ENCODE results near the gene ROCK2. TPM values are rescaled to one million over a fixed set of nuclear protein-coding genes. Genes with fewer than 3 reads are reported as not detected.

The ROCK2 gene
- total and polyA plus RNA-seq, 9 donors: 13.2 to 71.9 (median 47.7) TPM

DNA sequence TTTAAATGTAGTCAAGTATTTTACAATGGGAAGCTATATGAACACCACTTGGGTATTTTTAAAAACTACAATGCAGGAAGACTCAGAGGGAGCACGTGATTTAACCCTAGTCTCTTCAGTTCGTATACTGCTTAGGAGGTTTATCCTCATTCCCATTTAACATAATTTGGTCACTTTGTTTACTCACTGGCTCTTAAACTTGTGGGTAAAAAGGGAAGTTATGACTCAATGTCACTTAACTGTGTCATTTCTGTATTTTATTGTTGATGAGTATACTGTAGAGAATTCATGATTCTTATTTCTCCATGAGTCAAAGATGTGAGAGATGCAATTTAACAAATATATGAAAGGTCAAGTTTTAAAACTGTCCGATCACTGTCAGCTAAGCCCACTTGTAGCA lies 141.0 kb downstream of the ROCK2 start:
- H3K27ac ChIP-seq: no peak overlapping the region
- no peaks in the 10 kb centered on the region for H3K9me3 ChIP-seq
- no peak overlapping the region for H3K4me3 ChIP-seq
- DNase-seq: no peak
- 78 to 87% (median 84%) methylated on average over 3 of the region's 3 CpGs for WGBS, 3 donors
- H3K36me3 ChIP-seq: no peaks in the 10 kb centered on the region
- H3K4me1 ChIP-seq (ENCODE audit: insufficient read depth): no peaks in the 10 kb centered on the region
- TF ChIP-seq EP300 (IDR thresholded peaks at IDR 0.05) (no peak), POLR2A (IDR thresholded peaks at IDR 0.05) (no peak)
- TF ChIP-seq, protein P1, sequence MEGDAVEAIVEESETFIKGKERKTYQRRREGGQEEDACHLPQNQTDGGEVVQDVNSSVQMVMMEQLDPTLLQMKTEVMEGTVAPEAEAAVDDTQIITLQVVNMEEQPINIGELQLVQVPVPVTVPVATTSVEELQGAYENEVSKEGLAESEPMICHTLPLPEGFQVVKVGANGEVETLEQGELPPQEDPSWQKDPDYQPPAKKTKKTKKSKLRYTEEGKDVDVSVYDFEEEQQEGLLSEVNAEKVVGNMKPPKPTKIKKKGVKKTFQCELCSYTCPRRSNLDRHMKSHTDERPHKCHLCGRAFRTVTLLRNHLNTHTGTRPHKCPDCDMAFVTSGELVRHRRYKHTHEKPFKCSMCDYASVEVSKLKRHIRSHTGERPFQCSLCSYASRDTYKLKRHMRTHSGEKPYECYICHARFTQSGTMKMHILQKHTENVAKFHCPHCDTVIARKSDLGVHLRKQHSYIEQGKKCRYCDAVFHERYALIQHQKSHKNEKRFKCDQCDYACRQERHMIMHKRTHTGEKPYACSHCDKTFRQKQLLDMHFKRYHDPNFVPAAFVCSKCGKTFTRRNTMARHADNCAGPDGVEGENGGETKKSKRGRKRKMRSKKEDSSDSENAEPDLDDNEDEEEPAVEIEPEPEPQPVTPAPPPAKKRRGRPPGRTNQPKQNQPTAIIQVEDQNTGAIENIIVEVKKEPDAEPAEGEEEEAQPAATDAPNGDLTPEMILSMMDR (IDR thresholded peaks at IDR 0.05): no peak
- intact Hi-C loops (cut with DNase I): no loop called here
- no peaks in the 10 kb centered on the region for H3K27me3 ChIP-seq

DNA sequence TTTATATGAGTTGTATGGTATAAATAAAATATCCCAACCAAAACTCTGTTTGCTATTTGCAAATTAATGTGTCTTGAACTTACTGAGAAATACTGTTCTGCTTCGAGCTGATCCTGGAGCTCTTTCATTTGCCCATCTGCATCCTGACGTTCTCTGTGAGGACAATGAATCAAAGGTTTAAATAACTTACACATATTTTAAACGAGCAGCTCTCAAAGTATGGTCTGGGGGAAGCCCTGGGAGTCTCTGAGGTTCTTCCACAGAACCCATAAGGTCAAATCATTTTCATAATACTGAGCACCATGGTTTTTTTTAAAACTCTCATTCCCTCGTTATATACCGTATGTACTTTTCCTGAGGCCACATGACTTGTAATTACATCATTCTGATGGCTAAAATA lies 142.5 kb downstream of the ROCK2 start:
- intact Hi-C loops (cut with DNase I): no loop called here

DNA sequence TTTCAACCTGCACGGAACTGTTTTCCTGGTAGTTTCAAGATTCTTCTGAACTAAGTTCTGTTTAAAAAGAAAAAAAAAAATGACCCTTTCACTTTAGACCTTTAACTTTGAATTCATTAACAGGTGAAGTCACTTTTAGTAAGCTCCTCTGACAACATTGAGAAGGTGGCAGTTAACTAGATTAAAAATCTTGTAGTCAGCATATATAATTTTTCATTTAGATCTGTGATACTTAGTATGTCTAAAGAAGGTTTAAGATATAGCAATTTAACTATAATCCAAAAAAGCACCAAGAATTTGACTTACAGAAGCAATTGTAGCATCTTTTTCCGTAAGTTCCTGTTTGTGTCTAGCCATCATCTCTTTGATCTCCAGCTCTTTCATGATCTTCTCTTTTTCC lies 143.8 kb downstream of the ROCK2 start:
- intact Hi-C loops (cut with DNase I): no loop called here
- no peaks in the 10 kb centered on the region for H3K4me1 ChIP-seq (ENCODE audit: insufficient read depth)
- no peaks in the 10 kb centered on the region for H3K9me3 ChIP-seq
- no peak for DNase-seq
- no peak overlapping the region for H3K4me3 ChIP-seq
- TF ChIP-seq POLR2A (IDR thresholded peaks at IDR 0.05): no peak
- TF ChIP-seq, protein P1 (IDR thresholded peaks at IDR 0.05): no peak
- no peak for TF ChIP-seq EP300 (IDR thresholded peaks at IDR 0.05)
- no peaks in the 10 kb centered on the region for H3K36me3 ChIP-seq
- H3K27me3 ChIP-seq: no peaks in the 10 kb centered on the region
- 88 to 92% (median 89%) methylated on average over 2 of the region's 2 CpGs for WGBS, 3 donors
- no peak overlapping the region for H3K27ac ChIP-seq

More for the DNA sequence above, 142.5 kb downstream of the ROCK2 start:
- 63 to 78% (median 75%) methylated on average over 5 of the region's 5 CpGs for WGBS, 3 donors
- no peak for DNase-seq
- Histone ChIP-seq H3K27me3 (no peaks in the 10 kb centered on the region), H3K36me3 (no peaks in the 10 kb centered on the region), H3K27ac (no peak overlapping the region), H3K4me1 (ENCODE audit: insufficient read depth) (no peaks in the 10 kb centered on the region), H3K9me3 (no peaks in the 10 kb centered on the region), H3K4me3 (no peak overlapping the region)
- TF ChIP-seq, protein P1 (IDR thresholded peaks at IDR 0.05): no peak
- TF ChIP-seq POLR2A (IDR thresholded peaks at IDR 0.05) (no peak), EP300 (IDR thresholded peaks at IDR 0.05) (no peak)

DNA sequence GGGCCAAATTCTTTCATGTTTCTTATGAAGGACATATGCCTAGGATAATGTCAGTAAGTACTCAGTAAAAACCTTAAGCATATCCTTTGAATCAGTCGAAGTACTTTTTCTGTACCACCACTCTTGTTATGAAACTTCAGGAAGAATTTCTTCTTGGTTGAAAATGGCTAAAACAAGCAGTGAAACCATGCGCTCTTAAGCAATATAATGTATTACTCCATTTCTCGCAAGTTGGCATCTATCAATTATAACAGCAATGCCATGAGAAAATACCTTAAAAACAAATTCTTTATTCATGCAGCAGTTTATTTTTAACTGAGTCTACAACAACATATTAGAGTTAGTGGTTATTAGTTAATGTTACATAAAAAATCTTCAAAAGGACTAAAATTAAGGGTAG lies 148.2 kb downstream of the ROCK2 start:
- H3K9me3 ChIP-seq: no peaks in the 10 kb centered on the region
- TF ChIP-seq POLR2A (IDR thresholded peaks at IDR 0.05) (no peak), EP300 (IDR thresholded peaks at IDR 0.05) (no peak)
- TF ChIP-seq, protein P1 (IDR thresholded peaks at IDR 0.05): no peak
- no peak overlapping the region for H3K27ac ChIP-seq
- no peaks in the 10 kb centered on the region for H3K4me1 ChIP-seq (ENCODE audit: insufficient read depth)
- WGBS, 3 donors: 91 to 96% (median 91%) methylated on average over 3 of the region's 3 CpGs
- no peak overlapping the region for H3K4me3 ChIP-seq
- DNase-seq: no peak
- no peaks in the 10 kb centered on the region for H3K27me3 ChIP-seq
- no peaks in the 10 kb centered on the region for H3K36me3 ChIP-seq
- intact Hi-C loops (cut with DNase I): no loop called here
